ENCODE results near the gene PRELP. TPM values are rescaled to one million over a fixed set of nuclear protein-coding genes. Genes with fewer than 3 reads are reported as not detected.

PRELP gene
- total and polyA plus RNA-seq, 9 of the 15 experiments (the other 6 are each of a cell fraction or from before 2014, with no cell fraction given) = 0.04 TPM; not detected in 8

DNA sequence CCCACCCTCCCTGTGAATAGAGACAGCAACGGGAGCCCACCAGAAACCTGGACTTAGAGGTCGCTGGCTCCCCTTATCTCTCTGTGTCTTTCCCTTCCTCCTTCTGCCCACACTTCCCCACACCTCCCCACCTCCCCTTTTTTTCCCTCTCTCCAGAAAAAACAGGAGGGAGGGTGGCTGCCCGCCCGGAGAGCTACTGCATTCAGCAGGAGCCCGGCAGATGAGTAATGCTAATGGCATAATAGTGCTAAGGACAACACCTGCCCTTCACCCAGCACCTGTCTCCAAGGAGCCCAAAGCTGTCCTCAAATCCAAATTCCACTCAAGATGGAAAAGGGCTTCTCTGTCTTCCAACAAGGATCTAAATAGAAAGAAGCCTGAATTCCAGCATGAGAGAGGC lies 11.4 kb upstream of the PRELP start:
- no peaks in the 10 kb centered on the region for H3K79me2 ChIP-seq (ENCODE audit: control insufficient read depth, insufficient read depth, low read length)
- no peaks in the 10 kb centered on the region for H3K4me1 ChIP-seq (replicated peaks in 1 of 2; ENCODE audit: control insufficient read depth in 2 of 2, insufficient read depth in 2 of 2, low read length in 2 of 2)
- ATAC-seq (no peak), DNase-seq (ENCODE audit: extremely low read depth in 1 of 4, low spot score in 3 of 4) (no peak), FAIRE-seq (no peak)
- no peaks in the 10 kb centered on the region for H3K9me3 ChIP-seq (replicated peaks; ENCODE audit: control insufficient read depth, insufficient read depth, low read depth, low read length)
- TF ChIP-seq ZNF184 (CRISPR knock-in tag; IDR thresholded peaks at IDR 0.05) = no peak
- TF ChIP-seq, protein P1, sequence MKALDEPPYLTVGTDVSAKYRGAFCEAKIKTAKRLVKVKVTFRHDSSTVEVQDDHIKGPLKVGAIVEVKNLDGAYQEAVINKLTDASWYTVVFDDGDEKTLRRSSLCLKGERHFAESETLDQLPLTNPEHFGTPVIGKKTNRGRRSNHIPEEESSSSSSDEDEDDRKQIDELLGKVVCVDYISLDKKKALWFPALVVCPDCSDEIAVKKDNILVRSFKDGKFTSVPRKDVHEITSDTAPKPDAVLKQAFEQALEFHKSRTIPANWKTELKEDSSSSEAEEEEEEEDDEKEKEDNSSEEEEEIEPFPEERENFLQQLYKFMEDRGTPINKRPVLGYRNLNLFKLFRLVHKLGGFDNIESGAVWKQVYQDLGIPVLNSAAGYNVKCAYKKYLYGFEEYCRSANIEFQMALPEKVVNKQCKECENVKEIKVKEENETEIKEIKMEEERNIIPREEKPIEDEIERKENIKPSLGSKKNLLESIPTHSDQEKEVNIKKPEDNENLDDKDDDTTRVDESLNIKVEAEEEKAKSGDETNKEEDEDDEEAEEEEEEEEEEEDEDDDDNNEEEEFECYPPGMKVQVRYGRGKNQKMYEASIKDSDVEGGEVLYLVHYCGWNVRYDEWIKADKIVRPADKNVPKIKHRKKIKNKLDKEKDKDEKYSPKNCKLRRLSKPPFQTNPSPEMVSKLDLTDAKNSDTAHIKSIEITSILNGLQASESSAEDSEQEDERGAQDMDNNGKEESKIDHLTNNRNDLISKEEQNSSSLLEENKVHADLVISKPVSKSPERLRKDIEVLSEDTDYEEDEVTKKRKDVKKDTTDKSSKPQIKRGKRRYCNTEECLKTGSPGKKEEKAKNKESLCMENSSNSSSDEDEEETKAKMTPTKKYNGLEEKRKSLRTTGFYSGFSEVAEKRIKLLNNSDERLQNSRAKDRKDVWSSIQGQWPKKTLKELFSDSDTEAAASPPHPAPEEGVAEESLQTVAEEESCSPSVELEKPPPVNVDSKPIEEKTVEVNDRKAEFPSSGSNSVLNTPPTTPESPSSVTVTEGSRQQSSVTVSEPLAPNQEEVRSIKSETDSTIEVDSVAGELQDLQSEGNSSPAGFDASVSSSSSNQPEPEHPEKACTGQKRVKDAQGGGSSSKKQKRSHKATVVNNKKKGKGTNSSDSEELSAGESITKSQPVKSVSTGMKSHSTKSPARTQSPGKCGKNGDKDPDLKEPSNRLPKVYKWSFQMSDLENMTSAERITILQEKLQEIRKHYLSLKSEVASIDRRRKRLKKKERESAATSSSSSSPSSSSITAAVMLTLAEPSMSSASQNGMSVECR (CRISPR knock-in tag; IDR thresholded peaks at IDR 0.05) = no peak
- no peak for TF ChIP-seq FOXP1 (CRISPR knock-in tag; IDR thresholded peaks at IDR 0.05)
- TF ChIP-seq SPI1 (IDR thresholded peaks at IDR 0.05; ENCODE audit: borderline replicate concordance, low read depth, low read length) = no peak
- no peak overlapping the region for H3K4me3 ChIP-seq
- no peak overlapping the region for H3K9ac ChIP-seq (ENCODE audit: insufficient read depth in 1 of 2, low read depth in 2 of 2, low read length in 2 of 2)
- no peaks in the 10 kb centered on the region for H3K36me3 ChIP-seq (ENCODE audit: control insufficient read depth, insufficient read depth, low read length)
- in situ Hi-C loops (cut with MboI) (no loop called here), intact Hi-C loops (cut with micrococcal nuclease) (no loop called here)
- no peak overlapping the region for H3K4me2 ChIP-seq (ENCODE audit: insufficient read depth, low read length)
- H3K9me1 ChIP-seq (ENCODE audit: control insufficient read depth, insufficient read depth, low read length) = no peaks in the 10 kb centered on the region
- ChIA-PET POLR2A (interaction anchor here (0.9 to 4.7 kb wide), 2 partner anchors 10 to 12 kb away, joined by 3 to 20 read pairs; partner anchors contain the start of gene PRELP), CTCF (ENCODE audit: low intra/inter-chr PET ratio) (no interaction called here)
- no peak overlapping the region for H2AFZ ChIP-seq (ENCODE audit: low read depth, low read length)
- H3K27me3 ChIP-seq (ENCODE audit: control insufficient read depth in 2 of 2, insufficient read depth in 2 of 2, low read length in 2 of 2) = peaks cover 53 to 61% of the 10 kb centered on the region in 2 experiments
- no peak overlapping the region for H3K27ac ChIP-seq (ENCODE audit: extremely low read depth, low read depth, low read length)
- BruUV-seq (replicated peaks) = no TSS peak
- peaks cover 13% of the 10 kb centered on the region for H4K20me1 ChIP-seq (replicated peaks; ENCODE audit: control insufficient read depth, insufficient read depth, low read length)
- 0% methylated on average over 4 of the region's 5 CpGs for WGBS (ENCODE audit: insufficient coverage, low coverage, missing lambda C conversion rate)
